Retinal pigment epithelial cell (primary cell): ENCODE data around the gene ADAM23.
A peak's percentile ranks its signal among the peaks of the same experiment; 100 is the strongest.

Experiments
- DNase-seq: peaks from one replicate; pipeline ENCODE4 v3.0.0-alpha.2; 2010; ENCODE audit warnings: low read depth
- H3K4me3 ChIP-seq: 2 replicates; pipeline ENCODE4 v1.5.1; 2011; ENCODE audit warnings: mild to moderate bottlenecking, low read length, control low read depth, moderate library complexity
- CTCF ChIP-seq: conservative IDR thresholded peaks from 2 replicates; pipeline ENCODE4 v1.5.1; 2011; ENCODE audit warnings: low read depth, low read length, control low read depth, inconsistent platforms

Gene ADAM23

GRCh38 chr2:206418968-206419367, 24.4 kb upstream of the ADAM23 start:
- no peak for DNase-seq
- TF ChIP-seq CTCF = no peak

GRCh38 chr2:206420721-206421120, 22.6 kb upstream of the ADAM23 start:
- no peak for DNase-seq
- no peak overlapping the region for H3K4me3 ChIP-seq
- no peak for TF ChIP-seq CTCF

More at GRCh38 chr2:206418968-206419367, 24.4 kb upstream of the ADAM23 start:
- H3K4me3 ChIP-seq = no peak overlapping the region

GRCh38 chr2:206422493-206422892, 20.8 kb upstream of the ADAM23 start:
- no peak for TF ChIP-seq CTCF
- peak; percentile 60 for DNase-seq
- H3K4me3 ChIP-seq = no peak overlapping the region

GRCh38 chr2:206423147-206423546, 20.2 kb upstream of the ADAM23 start:
- no peak overlapping the region for H3K4me3 ChIP-seq
- TF ChIP-seq CTCF = no peak
- no peak for DNase-seq

- H3K4me3 ChIP-seq = no peak overlapping the region
- no peak for DNase-seq
- no peak for TF ChIP-seq CTCF
Observed at GRCh38 chr2:206424134-206424533, 19.2 kb upstream of the ADAM23 start.

GRCh38 chr2:206428783-206429182, 14.5 kb upstream of the ADAM23 start:
- H3K4me3 ChIP-seq = no peak overlapping the region
- no peak for TF ChIP-seq CTCF
- no peak for DNase-seq

GRCh38 chr2:206430452-206430851, 12.9 kb upstream of the ADAM23 start:
- H3K4me3 ChIP-seq = no peak overlapping the region
- TF ChIP-seq CTCF = no peak
- DNase-seq = no peak
